GM21423 (cell line): ENCODE measurements around the gene NLGN4Y.
"Not testable (repeated sequence)": the region's sequence is repeated elsewhere in the genome, so short reads cannot be mapped to it uniquely, and the experiment has no call there.

Source experiments
- ATAC-seq: cut with Tn5 transposase; IDR thresholded peaks from one replicate; pipeline ENCODE4 v1.9.1; 2021; ENCODE audit warnings: mild to moderate bottlenecking, moderate library complexity; ENCODE audit not compliant: unreplicated experiment

Gene NLGN4Y

DNA sequence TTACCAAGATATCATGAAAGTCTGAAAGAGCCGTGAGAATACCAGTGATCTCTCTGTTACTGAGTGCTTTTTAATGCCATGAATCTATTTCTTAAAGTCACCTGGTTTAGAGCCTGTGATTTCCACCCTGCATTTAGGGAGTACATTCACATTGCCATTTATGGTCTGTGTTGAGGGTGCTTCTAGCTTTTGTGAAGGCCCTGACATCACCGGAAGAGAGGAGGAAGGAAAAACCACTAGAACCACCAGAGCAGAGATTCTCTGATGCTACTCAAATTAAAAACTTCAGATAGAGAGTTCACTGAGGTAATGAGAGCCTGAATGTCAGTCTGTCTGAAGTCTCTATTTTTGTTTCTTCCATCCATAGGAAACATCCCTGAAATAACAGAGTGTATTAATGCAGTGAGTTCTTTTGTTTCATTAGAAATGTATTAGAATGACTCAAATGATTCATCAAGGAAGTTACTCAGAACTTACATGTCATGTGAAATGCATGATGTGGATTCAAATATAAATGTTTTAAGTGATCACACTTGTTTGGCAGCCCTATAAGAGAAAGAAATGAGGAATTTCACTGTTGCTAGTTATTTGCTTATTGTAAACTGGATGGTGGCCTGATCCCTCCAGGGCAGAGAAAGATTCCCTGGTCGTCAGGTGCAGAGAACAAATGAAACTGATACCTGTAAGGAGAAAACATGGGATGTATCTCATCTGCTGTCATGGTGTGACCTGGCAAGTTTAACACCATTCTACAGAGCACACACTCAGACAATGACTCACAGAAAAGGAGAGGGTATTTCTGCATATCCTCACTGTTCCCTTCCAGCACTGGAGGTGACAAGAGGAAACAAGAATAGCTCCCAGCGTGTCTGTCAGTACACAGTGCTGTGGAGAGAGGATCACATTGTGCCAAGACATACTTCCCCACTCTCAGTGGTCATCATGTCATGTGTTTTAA lies 310.1 kb downstream of the NLGN4Y start:
- ATAC-seq: no peak

DNA sequence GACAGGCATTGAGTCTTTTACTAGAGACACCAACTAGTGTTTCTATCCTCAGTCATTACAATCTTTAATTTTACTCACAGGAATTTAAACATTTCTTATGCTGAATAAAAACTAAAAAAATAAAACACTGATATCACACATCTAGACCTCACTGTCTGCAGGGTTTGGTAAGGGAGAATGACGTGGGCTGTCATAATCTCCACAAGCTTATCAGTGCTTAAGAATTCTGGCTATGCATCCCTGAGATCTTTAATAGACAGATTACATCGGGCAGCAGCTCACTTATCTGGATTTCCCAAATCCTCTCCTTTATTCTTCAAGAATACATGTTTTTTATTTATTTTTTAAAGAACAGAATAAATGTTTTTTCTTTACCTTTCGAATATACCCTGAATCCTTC lies 313.1 kb downstream of the NLGN4Y start:
- no peak for ATAC-seq

DNA sequence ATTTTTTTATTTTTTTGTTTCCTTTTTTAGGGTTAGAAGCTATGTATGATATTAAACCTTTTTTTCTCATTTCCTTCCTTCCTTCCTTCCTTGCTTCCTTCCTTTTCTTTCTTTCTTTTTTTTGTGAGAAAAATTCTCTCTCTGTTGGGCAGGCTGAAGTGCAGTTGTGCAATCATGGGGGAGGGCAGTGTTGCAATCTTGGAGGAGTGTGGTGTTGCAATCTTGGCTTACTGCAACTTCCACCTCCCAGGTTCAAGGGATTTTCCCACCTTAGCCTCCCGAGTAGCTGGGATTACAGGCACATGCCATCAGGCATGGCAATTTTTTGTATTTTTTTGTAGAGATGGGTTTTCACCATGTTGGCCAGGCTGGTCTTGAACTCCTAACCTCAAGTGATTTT lies 326.4 kb downstream of the NLGN4Y start:
- ATAC-seq: no peak

- no peak for ATAC-seq
Measured at GRCh38 chrY:14860448-14860847, 336.1 kb downstream of the NLGN4Y start.

DNA sequence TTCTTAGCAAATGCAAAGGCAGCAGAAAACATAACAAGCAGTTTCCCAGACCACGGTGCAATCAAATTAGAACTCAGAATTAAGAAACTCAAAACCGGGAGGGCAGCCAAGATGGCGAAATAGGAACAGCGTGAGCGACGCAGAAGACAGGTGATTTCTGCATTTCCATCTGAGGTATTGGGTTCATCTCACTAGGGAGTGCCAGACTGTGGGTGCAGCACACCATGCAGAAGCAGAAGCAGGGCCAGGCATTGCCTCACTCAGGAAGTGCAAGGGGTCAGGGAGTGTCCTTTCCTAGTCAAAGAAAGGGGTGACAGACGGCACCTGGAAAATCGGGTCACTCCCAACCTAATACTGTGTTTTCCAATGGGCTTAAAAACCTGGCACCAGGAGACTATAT lies 336.7 kb downstream of the NLGN4Y start:
- ATAC-seq: not testable (repeated sequence)

GRCh38 chrY:14871971-14872370 lies 347.6 kb downstream of the NLGN4Y start:
- no peak for ATAC-seq
